Measurements from ENCODE around the gene PAN3. TPM values are rescaled to one million over a fixed set of nuclear protein-coding genes. Genes with fewer than 3 reads are reported as not detected.

PAN3 gene
- total and polyA plus RNA-seq, 2 experiments from 2014 or later = 27.4 to 58.2 TPM

- Histone ChIP-seq H3K9me2 (ENCODE audit: insufficient read depth) (no peaks in the 10 kb centered on the region), H2AFZ (no peak overlapping the region), H3K79me2 (replicated peaks; ENCODE audit: insufficient read depth) (peaks cover 34% of the 10 kb centered on the region), H3K36me3 (ENCODE audit: insufficient read depth) (peaks cover 12% of the 10 kb centered on the region; the same call in 1 of the 2 replicates), H4K20me1 (replicated peaks; ENCODE audit: insufficient read depth) (peaks cover 5% of the 10 kb centered on the region; the same call in 1 of the 2 replicates), H3F3A (replicated peaks; ENCODE audit: low read depth) (no peaks in the 10 kb centered on the region), H3K27me3 (ENCODE audit: insufficient read depth) (no peaks in the 10 kb centered on the region), H3K4me3 (no peak overlapping the region), H3K4me2 (no peak overlapping the region), H3K4me1 (ENCODE audit: insufficient read depth) (peaks cover 4% of the 10 kb centered on the region; the same call in 1 of the 2 replicates), H3K27ac (ENCODE audit: low read depth) (no peak overlapping the region)
- peaks cover 12% of the 10 kb centered on the region; the same call in 2 of the 3 replicates for H3K4me1 Mint-ChIP-seq
- peaks cover 17% of the 10 kb centered on the region; the same call in 2 of the 3 replicates for H3K36me3 Mint-ChIP-seq (ENCODE audit: low read depth)
- H3K9me3 Mint-ChIP-seq = no peaks in the 10 kb centered on the region
- H3K27me3 Mint-ChIP-seq (ENCODE audit: insufficient read depth, low read depth, poor library complexity) = no peaks in the 10 kb centered on the region
- no peak overlapping the region for H3K27ac Mint-ChIP-seq
- no peak for TF ChIP-seq EZH2phosphoT487 (IDR thresholded peaks at IDR 0.05; ENCODE audit: unreplicated experiment)
- no peak for TF ChIP-seq POLR2AphosphoS5 (IDR thresholded peaks at IDR 0.05; ENCODE audit: low read depth)
- no peak for TF ChIP-seq ZNF331 (CRISPR knock-in tag; IDR thresholded peaks at IDR 0.05; ENCODE audit: low read depth)
- TF ChIP-seq JUNB (IDR thresholded peaks at IDR 0.05; ENCODE audit: unreplicated experiment) = no peak
- no peak for TF ChIP-seq ETS1 (IDR thresholded peaks at IDR 0.05)
- no peak for TF ChIP-seq ZNF114 (CRISPR knock-in tag; IDR thresholded peaks at IDR 0.05)
- TF ChIP-seq CTCF (conservative IDR thresholded peaks at IDR 0.05; ENCODE audit: low read depth in 2 of 2) = no peak
- TF ChIP-seq EZH2 (IDR thresholded peaks at IDR 0.05; ENCODE audit: low read depth, unreplicated experiment) = no peak
- TF ChIP-seq STAT1 (IDR thresholded peaks at IDR 0.05; ENCODE audit: unreplicated experiment) = no peak
- no peak for TF ChIP-seq ZNF462 (CRISPR knock-in tag; IDR thresholded peaks at IDR 0.05)
- TF ChIP-seq CREB1 (CRISPR knock-in tag; IDR thresholded peaks at IDR 0.05; ENCODE audit: low read depth) = no peak
- ATAC-seq (no peak), DNase-seq (ENCODE audit: low spot score) (no peak)
- H3K4me3 Mint-ChIP-seq = no peak overlapping the region
Observed at GRCh38 chr13:28179974-28180373, 41.6 kb downstream of the PAN3 start.

All from GM23338 (cell line).